OCI-LY3 (cell line): ENCODE data around the gene OTUD3.
"Not testable (repeated sequence)": the region's sequence is repeated elsewhere in the genome, so short reads cannot be mapped to it uniquely, and the experiment has no call there.

Experiments used
- H2AFZ ChIP-seq: fragments of 200-600, 300-600 bp; shearing (Covaris generic); 2 replicates; pipeline ENCODE4 v1.6.0; 2014; ENCODE audit warnings: antibody characterized with exemption, low read depth, low read length
- H3K27ac ChIP-seq: fragments of 200-600, 300-600 bp; sonication (generic); 2 replicates; pipeline ENCODE4 v1.5.1; 2014; ENCODE audit warnings: mild to moderate bottlenecking, low read length, moderate library complexity, mixed read lengths
- H3K27me3 ChIP-seq: fragments of 200-600, 300-600 bp; sonication (generic); 2 replicates; pipeline ENCODE4 v1.6.1; 2014; ENCODE audit warnings: low read depth, low read length, mixed read lengths
- H3K36me3 ChIP-seq: fragments of 200-600, 300-600 bp; sonication (generic); replicated peaks from 2 replicates; pipeline ENCODE3; 2014; ENCODE audit warnings: low read depth, low read length, mixed read lengths
- H3K4me1 ChIP-seq: fragments of 300-600, 200-600 bp; sonication (generic); 2 replicates; pipeline ENCODE4 v1.6.1; 2014; ENCODE audit warnings: low read length, mixed read lengths
- H3K4me2 ChIP-seq: fragments of 200-600, 300-600 bp; sonication (generic); 2 replicates; pipeline ENCODE4 v1.6.1; 2014; ENCODE audit warnings: low read length, mixed read lengths
- H3K4me3 ChIP-seq: fragments of 300-600, 200-600 bp; sonication (generic); 2 replicates; pipeline ENCODE4 v1.5.1; 2014; ENCODE audit warnings: antibody characterized with exemption, mild to moderate bottlenecking, low read length, moderate library complexity
- H3K79me2 ChIP-seq: fragments of 300-600, 200-600 bp; shearing (Covaris generic); 2 replicates; pipeline ENCODE4 v1.6.1; 2014; ENCODE audit warnings: mild to moderate bottlenecking, low read length, mixed read lengths
- H3K9ac ChIP-seq: fragments of 300-600, 200-600 bp; shearing (Covaris generic); 2 replicates; pipeline ENCODE4 v1.6.0; 2014; ENCODE audit warnings: mild to moderate bottlenecking, low read length, moderate library complexity
- H3K9me3 ChIP-seq: fragments of 200-600, 300-600 bp; shearing (Covaris generic); 2 replicates; pipeline ENCODE4 v1.6.1; 2014; ENCODE audit warnings: low read length, mixed read lengths; ENCODE audit not compliant: insufficient read depth
- H4K20me1 ChIP-seq: fragments of 200-600, 300-600 bp; sonication (generic); 2 replicates; pipeline ENCODE4 v1.6.1; 2016; ENCODE audit warnings: low read length, mixed read lengths; ENCODE audit not compliant: insufficient read depth
- EZH2phosphoT487 ChIP-seq: fragments of 200-600 bp; shearing (Covaris generic); IDR thresholded peaks from 2 replicates; pipeline ENCODE4 v1.6.1; 2018; ENCODE audit warnings: antibody characterized with exemption, mixed run types, low read depth
- TF ChIP-seq, protein P1 (sequence below): fragments of 200-600, 300-600 bp; sonication (generic); IDR thresholded peaks from 2 replicates; pipeline ENCODE4 v1.5.1; 2014; ENCODE audit warnings: antibody characterized with exemption, low read length, low read depth

The OTUD3 gene

GRCh38 chr1:19844731-19845495 lies 37.3 kb upstream of the OTUD3 start:
- no peak for TF ChIP-seq EZH2phosphoT487
- TF ChIP-seq, protein P1, sequence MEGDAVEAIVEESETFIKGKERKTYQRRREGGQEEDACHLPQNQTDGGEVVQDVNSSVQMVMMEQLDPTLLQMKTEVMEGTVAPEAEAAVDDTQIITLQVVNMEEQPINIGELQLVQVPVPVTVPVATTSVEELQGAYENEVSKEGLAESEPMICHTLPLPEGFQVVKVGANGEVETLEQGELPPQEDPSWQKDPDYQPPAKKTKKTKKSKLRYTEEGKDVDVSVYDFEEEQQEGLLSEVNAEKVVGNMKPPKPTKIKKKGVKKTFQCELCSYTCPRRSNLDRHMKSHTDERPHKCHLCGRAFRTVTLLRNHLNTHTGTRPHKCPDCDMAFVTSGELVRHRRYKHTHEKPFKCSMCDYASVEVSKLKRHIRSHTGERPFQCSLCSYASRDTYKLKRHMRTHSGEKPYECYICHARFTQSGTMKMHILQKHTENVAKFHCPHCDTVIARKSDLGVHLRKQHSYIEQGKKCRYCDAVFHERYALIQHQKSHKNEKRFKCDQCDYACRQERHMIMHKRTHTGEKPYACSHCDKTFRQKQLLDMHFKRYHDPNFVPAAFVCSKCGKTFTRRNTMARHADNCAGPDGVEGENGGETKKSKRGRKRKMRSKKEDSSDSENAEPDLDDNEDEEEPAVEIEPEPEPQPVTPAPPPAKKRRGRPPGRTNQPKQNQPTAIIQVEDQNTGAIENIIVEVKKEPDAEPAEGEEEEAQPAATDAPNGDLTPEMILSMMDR: no peak
- H3K27me3 ChIP-seq: no peaks in the 10 kb centered on the region
- no peak overlapping the region for H3K4me3 ChIP-seq
- no peak overlapping the region for H3K27ac ChIP-seq
- H2AFZ ChIP-seq: no peak overlapping the region
- no peaks in the 10 kb centered on the region for H4K20me1 ChIP-seq
- H3K9me3 ChIP-seq: no peaks in the 10 kb centered on the region
- no peak overlapping the region for H3K9ac ChIP-seq
- no peaks in the 10 kb centered on the region for H3K4me1 ChIP-seq
- H3K79me2 ChIP-seq: no peaks in the 10 kb centered on the region
- no peak overlapping the region for H3K4me2 ChIP-seq
- no peaks in the 10 kb centered on the region for H3K36me3 ChIP-seq

DNA sequence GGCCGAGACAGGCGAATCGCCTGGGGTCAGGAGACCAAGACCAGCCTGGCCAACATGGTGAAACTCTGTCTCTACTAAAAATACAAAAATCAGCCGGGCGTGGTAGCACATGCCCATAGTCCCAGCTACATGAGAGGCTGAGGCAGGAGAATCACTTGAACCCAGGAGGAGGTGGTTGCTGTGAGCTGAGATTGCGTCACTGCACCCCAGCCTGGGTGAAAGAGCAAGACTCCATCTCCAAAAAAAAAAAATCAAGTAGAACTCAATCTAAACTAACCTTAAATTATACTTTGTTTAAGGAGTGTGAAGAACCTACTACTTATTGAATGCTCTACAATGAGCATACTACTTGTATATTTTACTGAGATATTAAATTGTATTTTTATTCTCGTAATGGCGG lies 36.6 kb upstream of the OTUD3 start:
- Histone ChIP-seq H3K9me3 (no peaks in the 10 kb centered on the region), H3K36me3 (no peaks in the 10 kb centered on the region), H3K4me3 (no peak overlapping the region), H3K4me1 (no peaks in the 10 kb centered on the region), H3K4me2 (no peak overlapping the region), H3K27me3 (no peaks in the 10 kb centered on the region), H3K9ac (no peak overlapping the region), H3K27ac (no peak overlapping the region), H2AFZ (no peak overlapping the region), H4K20me1 (no peaks in the 10 kb centered on the region), H3K79me2 (no peaks in the 10 kb centered on the region)
- TF ChIP-seq, protein P1: no peak
- no peak for TF ChIP-seq EZH2phosphoT487

- no peaks in the 10 kb centered on the region for H3K27me3 ChIP-seq
- no peak overlapping the region for H3K9ac ChIP-seq
- no peak overlapping the region for H3K4me2 ChIP-seq
- no peaks in the 10 kb centered on the region for H3K4me1 ChIP-seq
- H4K20me1 ChIP-seq: no peaks in the 10 kb centered on the region
- TF ChIP-seq EZH2phosphoT487: no peak
- TF ChIP-seq, protein P1: no peak
- no peaks in the 10 kb centered on the region for H3K9me3 ChIP-seq
- H3K27ac ChIP-seq: no peak overlapping the region
- H3K4me3 ChIP-seq: no peak overlapping the region
- no peak overlapping the region for H2AFZ ChIP-seq
- H3K36me3 ChIP-seq: no peaks in the 10 kb centered on the region
- H3K79me2 ChIP-seq: no peaks in the 10 kb centered on the region
Measured at GRCh38 chr1:19846338-19846737, 35.9 kb upstream of the OTUD3 start.

DNA sequence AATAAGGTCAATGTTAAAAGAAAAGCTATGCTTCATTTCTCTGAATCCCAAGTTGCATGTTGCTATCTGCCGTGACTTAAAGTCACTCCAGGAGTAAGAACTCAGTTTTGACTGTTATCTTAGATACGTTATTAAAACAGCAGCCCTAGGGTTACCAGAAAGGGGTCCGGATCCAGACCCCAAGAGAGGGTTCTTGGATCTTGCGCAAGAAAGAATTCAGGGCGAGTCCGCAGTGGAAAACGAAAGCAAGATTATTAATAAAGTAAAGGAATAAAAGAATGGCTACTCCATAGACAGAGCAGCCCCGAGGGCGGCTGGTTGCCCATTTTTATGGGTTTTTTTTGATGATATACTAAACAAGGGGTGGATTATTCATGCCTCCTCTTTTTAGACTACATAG lies 34.9 kb upstream of the OTUD3 start:
- H3K4me2 ChIP-seq, H3K36me3 ChIP-seq, H4K20me1 ChIP-seq, H3K4me3 ChIP-seq, H2AFZ ChIP-seq, H3K9ac ChIP-seq, H3K27ac ChIP-seq, H3K9me3 ChIP-seq, H3K4me1 ChIP-seq, H3K79me2 ChIP-seq, H3K27me3 ChIP-seq: not testable (repeated sequence)

- not testable (repeated sequence) for H4K20me1 ChIP-seq, H3K4me2 ChIP-seq, H3K9me3 ChIP-seq, H3K27ac ChIP-seq, H3K9ac ChIP-seq, H3K4me1 ChIP-seq, H3K27me3 ChIP-seq, H3K79me2 ChIP-seq, H2AFZ ChIP-seq, H3K36me3 ChIP-seq, H3K4me3 ChIP-seq
Measured at GRCh38 chr1:19849307-19849706, 32.9 kb upstream of the OTUD3 start.
